GM19239 (cell line): ENCODE data around the gene MAN1A2.
"Not testable (repeated sequence)": the region's sequence is repeated elsewhere in the genome, so short reads cannot be mapped to it uniquely, and the experiment has no call there.

Experiments
- DNase-seq: peaks from one replicate; pipeline ENCODE4 v3.0.0; 2011; ENCODE audit warnings: low spot score; ENCODE audit not compliant: insufficient read length
- FAIRE-seq: peaks from 2 replicates; lab custom pipeline; 2011; peaks lifted over from hg19 to GRCh38; lab: Jason Lieb, UNC

The MAN1A2 gene

DNA sequence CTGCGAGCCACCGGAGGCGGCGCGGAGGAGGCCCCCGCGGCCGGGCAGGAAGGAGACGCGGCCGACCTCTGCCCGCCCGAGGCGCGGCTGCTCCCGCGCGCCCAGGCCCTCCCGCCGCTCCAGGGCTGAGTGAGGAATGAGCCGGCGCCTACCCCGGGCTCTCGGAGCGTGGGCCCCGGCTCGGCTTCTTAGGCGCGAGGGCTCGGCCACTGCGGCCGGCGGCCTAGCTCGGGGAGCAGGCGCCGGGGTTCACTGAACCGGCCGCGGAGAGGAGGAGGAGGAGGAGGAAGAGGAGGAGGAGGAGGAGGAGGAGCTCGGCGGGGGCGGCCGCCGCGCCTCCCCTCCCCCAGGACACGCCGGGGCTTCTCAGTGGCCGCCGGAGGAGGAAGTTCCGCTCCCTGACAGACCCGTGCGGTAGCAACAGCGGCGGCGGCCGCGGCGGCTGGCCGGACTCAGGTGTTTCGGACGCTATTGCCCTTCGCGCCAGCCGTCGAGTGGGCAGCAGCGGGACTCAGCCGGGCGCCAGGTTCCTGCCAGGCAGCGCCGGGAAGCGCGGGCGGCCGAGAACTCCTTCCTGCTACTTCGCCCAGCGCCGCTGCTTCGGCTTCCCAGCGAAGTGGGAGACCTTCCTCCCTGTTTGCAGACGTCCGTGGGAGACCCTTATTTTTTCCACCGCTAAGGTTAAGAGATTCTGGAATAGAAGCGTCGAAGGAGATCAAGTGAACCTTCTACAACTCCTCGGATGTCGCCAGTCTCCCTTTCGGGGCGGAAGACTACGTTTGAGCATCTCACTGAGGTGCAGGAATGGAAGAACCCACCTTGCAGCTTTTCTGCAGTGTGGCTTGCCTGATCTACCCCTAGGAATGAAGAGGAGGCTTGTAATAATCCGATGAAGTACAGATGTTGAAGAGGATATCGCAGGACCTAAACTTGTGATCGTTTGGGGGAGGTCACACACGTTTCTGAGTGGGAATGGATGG is at the start of gene MAN1A2:
Gene MAN1A2, plus strand, starts transcription at position 404 of the 980 bp plus-strand sequence. CDS start 735 bp downstream, outside the sequence.
- DNase-seq = peak; percentile 47
- FAIRE-seq = peak; percentile 51

DNA sequence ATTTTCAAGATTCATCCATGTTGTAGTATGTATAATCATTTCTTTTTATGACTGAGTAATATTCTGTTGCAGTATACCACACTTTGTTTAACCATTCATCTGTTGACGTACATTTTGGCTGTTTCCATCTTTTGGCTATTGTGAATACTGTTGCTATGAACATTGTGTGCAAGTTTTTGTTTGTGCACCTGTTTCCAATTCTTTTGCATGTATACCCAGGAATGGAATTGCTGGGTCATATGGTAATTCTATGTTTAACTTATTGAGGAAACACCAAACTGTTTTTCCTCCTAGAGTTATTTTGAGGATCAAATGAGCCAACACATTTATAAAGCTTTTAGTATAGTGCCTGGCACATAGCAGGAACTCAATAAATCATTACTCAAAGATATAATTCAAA is 49.2 kb upstream of the MAN1A2 start:
- FAIRE-seq (no peak), DNase-seq (no peak)

DNA sequence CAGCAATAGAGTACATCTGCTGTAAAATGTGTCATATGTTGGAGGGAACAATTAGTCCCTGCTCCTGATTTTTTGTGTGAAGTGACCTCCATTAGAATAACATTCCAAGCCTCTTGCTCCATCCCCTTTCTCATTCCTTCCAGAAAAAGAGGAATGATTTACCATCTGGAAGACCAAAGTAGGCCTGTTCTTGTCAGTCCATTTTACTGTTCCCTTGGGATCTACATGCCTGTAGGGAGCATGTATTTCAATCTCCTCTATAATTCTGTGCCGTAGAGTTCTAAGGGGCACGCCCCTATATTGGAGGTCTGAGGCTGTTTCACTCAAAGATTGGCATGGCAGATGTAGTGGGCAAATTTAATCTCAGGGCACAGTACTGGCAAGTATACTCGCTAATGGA is 48.8 kb upstream of the MAN1A2 start:
- no peak for DNase-seq
- no peak for FAIRE-seq

DNA sequence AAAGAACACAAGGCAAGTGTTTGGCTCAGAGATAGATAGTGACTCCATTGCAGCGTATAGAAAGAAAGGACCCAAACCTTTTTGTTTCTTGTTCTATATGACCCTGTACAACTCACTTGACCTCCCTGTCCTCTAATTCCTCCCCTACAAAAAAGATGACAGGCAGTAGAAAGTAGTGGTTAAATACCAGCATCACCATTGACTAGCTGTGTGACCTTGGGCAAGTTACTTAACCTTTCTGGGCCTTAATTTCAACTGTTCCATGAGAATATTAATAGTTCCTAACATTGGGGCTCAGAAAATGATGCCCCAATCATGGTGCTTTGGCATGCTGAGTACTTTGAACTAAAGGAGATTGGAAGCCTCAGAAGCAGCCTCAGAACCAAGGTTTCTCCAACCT is 46.7 kb upstream of the MAN1A2 start:
- no peak for DNase-seq
- FAIRE-seq = no peak

DNA sequence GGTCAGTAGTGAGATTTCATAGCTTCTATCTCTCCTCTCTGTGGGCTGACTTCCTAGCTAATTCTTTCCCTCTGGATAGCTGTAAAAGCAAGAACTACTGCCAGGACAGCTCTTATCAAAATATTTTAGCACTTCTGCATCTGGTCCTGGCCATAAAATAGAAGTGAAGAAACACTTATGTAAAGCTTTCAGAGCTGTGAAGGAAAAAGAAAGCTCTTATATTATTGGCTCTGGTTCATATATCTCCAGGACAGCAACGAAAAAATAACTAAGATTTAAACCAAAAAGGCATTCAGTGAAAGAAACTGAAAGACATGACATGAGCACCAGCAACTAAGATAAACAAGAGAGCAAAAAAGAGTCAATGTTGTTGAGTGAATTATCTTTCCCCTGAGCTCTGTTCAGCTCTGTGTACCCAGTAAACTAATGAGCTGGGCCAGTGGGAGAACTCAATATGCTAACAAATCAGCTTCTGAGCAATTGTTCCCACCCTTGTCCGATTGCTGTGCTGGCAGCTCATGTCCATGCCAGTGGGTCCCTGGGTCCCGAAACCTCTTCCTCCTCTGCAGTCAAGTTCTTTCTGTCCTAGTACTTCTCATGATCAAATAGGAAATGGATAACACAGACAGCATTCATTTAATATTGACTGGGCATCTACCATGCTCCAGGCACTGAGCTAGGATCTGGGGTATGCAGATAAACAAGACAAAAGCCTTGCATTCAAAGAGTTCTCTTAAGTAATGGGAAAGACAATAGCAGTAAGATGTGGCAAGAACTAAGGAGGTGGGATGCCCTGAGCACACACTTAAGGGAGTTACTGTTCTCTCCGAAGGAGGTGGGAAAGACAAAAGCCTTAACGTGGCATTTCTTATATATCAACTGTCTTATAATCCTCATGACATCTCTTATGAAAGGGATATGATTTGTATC is 45.3 kb upstream of the MAN1A2 start:
- DNase-seq (no peak), FAIRE-seq (no peak)

DNA sequence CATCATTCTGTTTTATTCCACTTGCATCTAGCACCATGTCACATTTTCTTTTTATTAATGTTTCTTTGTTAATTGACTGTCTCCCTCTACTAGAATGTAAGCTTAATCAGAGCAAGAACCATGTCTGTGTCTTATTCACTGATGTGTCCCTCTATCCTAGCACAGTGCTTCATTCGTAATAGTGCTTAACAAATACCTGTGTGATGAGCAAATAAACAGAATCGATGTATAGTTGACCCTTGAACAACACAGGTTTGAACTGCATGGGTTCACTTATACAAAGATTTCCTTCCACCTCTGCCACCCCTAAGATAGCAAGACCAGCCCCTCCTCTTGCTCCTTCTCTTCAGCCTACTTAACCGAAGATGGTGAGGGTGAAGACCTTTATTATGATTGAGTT is 42.9 kb upstream of the MAN1A2 start:
- no peak for DNase-seq
- no peak for FAIRE-seq

DNA sequence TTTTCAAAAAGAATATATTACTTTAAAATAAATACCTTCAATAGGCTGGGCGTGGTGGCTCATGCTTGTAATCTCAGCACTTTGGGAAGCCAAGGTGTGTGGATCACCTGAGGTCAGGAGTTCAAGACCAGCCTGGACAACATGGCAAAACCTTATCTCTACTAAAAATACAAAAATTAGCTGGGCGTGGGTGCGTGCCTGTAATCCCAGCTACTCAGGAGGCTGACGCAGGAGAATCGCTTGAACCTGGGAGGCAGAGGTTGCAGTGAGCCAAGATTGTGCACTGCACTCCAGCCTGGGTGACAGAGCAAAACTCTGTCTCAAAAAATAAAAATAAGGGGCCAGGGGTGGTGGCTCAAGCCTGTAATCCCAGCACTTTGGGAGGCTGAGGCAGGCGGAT is 41.2 kb upstream of the MAN1A2 start:
- FAIRE-seq, DNase-seq: not testable (repeated sequence)

DNA sequence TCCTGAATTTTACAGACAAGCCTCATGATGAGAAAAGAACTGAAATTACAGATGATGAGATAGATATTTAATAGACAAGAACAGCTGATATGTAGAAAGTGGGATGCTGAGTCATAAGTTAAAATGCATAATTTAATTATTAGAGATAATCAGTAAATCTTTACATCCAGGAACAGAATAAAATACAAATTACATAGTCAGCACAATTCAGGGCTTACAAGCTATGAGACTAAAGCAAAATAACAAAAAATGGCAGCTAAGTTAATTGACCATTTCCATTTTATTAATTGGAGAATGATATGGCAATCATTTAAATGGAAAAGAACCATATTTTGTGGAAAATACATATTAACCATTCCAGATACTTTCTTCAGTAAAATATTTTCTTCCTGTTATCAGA is 40.2 kb upstream of the MAN1A2 start:
- FAIRE-seq = no peak
- no peak for DNase-seq

DNA sequence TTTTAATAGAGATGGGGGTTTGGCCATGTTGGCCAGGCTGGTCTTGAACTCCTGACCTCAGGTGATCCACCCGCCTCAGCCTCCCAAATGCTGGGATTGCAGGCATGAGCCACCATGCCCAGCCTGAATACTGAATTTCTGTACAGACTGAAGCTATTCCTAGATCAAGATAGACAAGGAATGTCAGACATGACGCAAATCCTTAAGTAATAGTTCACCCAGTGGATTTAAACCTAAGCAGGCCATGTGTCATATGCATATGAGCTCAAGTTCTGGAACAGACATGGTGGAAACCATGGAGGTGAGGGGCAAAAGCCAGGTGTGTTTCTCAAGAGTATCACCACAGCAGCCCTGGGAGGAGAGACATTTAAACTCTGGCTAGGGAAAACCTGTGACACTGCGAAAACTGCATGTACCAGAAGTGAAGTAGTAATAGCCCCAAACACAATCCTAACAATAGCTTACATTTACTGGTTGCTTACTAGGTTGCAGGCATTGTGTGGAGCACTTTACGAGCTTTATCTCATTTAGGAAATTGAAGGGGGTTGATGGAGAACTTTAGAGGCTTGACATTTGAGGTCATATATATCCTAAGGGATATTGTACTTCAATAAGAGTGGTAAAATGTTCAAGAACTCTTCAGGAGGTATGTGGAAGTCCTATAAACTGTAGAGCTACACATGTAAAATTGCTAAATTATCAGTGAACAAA is 31.7 kb upstream of the MAN1A2 start:
- FAIRE-seq (no peak), DNase-seq (no peak)

DNA sequence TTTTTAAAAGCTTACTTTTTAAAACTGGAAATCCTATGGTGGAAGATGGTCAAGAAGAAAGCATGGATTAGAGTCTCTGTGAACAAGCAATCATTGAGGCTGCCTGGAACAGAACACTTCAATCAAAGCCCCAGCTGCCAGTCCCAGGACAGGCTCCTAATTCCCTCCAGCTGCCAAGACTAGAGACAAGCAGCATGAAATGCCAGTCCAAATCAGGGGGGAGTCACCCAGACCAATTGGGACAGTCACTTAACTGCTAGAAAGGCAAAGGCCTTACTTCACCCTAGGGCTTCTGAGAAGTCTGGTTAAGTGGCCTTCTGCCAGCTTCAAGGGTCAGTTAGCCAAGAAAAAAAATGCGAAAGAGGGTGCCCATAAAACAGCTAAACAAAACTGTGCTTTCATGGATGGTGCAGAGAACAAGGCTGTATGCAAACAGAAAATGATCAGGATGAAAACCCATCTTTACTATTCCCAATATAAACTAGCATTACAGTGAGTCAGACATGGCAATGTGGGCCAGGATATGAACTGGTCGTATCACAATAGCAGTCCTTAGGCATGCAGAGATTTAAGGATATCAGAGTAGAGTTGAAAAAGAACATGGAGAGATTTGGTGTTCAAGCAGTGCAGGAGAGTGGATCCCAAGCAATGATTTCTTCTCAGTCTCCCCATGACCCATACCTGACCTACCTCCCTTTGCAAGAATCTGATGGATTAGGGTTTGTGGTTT is 31.0 kb upstream of the MAN1A2 start:
- DNase-seq (no peak), FAIRE-seq (no peak)

DNA sequence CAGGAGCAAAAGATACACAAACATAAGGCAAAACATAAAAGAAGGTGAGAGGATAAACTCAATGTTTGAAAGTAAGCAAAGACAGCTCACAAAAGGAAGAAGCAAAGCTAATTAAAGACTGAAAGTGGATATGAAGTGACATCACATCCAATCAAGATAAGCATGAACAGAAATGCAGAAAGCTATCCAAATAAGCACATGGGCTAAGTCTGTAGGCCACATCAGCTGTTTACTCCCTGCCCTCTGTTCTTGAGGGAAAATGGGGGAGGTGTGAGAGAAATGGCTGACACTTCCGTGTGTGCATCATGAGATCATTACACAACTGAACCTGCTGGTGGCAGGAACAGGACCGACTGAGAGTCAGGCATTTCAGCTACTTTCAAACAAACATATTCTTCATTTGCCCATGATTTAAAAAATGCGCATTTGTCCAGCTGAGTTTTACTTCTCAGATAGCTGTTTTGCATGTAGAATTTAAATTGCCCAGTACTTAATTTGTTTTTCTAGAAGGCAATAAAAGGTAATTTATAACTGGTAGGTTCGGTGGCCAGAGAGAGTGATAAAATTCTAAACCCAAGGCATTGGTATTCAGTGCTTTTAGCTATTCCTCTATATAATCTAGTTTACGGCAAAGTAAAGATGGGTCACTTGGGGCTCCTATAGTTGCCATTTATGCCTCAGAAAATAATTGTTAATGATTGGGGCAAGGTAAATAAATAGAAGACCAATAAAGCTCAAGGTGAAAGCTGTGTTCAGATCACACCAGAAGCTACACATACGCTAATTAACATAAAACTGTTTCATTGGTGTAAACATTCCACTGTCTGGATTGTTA is 27.2 kb upstream of the MAN1A2 start:
- FAIRE-seq (no peak), DNase-seq (no peak)

DNA sequence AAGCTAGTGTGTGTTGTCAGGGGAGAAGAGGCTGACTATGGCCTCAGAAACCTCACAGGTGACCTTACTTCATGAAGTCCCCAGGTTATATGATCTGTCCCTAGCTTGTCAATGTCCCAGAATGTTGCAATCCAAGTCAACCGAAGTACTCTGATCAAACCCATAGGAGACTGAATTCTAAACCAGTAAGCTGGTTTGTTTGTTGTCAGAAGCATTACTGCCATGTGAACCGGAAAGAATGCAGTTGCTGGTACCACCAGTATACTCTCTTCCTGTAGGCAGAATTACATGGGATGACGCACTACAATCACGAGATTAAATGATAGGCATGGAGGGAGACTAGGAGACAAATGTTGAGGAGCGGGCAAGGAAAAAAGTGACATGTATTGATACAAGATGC is 26.1 kb upstream of the MAN1A2 start:
- no peak for FAIRE-seq
- DNase-seq = no peak

DNA sequence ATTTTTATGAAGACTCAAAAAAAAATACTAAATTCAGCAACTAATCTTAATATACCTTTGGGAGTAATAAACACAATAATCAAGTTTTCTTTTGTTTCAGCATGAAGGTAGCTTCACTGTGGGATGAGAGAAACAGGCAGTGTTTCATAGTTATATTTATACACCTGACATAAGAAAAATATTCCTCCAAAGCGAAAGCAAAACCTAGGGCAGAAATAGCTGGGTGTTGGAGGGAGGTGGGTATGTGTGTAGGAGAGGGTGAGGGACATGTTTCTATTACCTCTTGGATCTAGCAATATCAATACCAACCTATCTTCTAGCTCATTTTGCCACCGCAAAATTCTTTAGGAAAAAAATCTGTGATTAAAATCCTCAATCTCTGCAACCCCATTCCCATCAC is 24.9 kb upstream of the MAN1A2 start:
- DNase-seq (no peak), FAIRE-seq (no peak)

DNA sequence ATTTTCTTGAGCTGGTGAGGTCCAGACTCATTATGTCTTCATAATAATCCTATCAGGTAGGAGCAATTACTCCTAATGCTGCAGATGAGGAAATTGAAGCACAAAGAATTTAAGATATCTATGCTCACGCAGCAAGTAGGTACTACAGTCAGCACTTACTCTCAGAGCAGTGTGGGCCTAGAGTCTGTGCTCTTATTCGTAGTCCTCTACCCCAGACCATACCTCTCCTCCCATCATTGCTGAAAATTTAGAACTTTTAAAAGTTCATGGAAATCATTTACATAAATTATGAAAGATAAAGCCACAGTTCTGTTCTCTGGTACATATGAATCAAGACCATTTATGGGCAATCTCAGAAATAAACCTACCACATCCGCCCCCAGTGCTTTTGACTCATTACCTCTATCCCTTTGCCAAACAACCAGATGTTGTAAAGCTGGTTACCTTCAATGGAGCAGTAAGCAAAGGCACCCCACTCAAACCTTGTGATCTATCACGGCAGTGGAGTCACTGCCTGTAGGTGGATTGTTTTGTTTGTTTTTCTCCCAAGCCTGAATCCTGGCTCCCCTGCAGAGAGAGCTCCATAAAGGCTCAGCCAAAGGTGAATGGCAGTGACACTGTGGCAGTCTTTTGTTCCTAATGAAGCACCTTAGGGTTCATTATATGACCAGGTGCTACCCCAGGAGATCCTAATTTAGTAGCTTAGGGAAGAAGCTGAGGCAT is 20.9 kb upstream of the MAN1A2 start:
- no peak for DNase-seq

DNA sequence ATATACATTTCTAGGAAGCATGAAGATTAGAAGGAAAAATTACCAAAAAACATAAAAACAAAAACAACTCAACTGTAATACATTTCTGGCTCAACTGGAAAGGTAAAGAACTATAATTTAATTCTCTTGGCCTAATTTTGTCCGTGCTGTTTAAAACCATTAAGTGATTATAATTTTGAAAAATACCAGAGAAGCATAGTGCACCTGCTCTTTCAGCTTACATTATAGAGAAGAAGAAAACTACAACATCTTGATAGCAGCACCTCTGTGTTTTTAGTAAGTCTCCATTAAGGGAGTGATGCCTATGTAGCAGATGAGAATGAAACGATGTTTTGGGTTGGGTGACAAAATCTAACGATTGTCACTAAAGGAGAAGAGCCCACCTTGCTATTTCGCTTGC is 19.3 kb upstream of the MAN1A2 start:
- DNase-seq (no peak), FAIRE-seq (no peak)

More for the DNA sequence above, 20.9 kb upstream of the MAN1A2 start:
- no peak for FAIRE-seq

DNA sequence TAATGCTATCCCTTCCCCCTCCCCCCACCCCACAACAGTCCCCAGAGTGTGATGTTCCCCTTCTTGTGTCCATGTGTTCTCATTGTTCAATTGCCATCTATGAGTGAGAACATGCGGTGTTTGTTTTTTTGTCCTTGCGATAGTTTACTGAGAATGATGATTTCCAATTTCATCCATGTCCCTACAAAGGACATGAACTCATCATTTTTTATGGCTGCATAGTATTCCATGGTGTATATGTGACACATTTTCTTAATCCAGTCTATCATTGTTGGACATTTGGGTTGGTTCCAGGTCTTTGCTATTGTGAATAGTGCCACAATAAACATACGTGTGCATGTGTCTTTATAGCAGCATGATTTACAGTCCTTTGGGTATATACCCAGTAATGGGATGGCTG is 14.6 kb upstream of the MAN1A2 start:
- FAIRE-seq, DNase-seq: not testable (repeated sequence)

DNA sequence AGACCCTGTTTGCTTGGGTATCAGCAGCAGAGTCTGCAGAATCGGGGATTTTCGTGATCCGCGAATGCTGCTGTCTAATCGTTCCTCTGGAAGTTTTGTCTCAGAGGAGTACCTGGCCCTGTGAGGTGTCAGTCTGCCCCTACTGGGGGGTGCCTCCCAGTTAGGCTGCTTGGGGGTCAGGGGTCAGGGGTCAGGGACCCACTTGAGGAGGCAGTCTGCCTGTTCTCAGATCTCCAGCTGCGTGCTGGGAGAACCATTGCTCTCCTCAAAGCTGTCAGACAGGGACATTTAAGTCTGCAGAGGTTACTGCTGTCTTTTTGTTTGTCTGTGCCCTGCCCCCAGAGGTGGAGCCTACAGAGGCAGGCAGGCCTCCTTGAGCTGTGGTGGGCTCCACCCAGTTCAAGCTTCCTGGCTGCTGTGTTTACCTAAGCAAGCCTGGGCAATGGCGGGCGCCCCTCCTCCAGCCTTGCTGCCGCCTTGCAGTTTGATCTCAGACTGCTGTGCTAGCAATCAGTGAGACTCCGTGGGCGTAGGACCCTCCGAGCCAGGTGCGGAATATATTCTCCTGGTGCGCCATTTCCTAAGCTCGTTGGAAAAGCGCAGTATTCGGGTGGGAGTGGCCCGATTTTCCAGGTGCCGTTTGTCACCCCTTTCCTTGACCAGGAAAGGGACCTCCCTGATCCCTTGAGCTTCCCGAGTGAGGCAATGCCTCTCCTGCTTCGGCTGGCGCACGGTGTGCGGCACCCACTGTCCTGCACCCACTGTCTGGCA is 9.2 kb upstream of the MAN1A2 start:
- not testable (repeated sequence) for DNase-seq, FAIRE-seq

DNA sequence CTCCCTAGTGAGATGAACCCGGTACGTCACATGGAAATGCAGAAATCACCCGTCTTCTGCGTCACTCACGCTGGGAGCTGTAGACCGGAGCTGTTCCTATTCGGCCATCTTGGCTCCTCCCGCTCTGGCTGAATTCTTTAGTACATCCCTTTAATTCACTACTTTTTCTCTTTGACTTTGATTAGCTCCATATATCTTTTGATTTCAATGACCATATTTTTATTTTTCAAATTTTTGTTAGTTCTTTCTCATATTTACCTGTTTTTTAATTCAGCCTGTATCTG is 8.7 kb upstream of the MAN1A2 start:
- DNase-seq, FAIRE-seq: not testable (repeated sequence)
